ENCODE data around the gene SDK1.

Gene SDK1

DNA sequence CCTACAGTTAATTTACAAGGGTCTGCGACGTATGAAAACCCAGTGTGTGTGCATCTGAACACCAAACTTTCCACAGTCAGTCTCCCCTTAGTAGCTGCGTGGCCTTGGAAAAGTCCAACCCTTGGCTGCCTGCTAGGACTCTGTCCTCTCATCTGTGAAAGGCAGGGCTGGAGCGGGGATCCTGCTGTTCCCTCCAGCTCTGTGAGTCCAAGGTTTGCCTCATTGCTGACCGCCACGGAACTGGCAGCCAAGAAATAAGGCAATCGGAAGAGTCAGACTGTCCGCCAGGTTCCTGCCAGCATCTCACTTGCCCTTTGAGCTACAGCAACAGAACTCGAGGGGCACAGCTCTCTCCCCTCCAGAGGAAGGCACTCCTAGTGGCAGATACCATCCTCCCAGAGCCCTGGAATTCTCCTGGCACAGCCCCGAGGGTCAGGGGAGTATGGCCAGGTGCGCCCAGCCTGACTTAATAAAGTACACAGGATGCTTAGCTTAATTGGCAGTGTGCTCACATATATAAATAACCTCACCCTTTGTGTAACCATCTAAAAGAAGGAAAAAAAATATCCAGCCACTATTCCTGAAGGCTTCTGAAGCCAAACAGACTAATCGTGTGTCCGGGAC, 851.0 kb downstream of the SDK1 start:
- TF ChIP-seq, protein P1, sequence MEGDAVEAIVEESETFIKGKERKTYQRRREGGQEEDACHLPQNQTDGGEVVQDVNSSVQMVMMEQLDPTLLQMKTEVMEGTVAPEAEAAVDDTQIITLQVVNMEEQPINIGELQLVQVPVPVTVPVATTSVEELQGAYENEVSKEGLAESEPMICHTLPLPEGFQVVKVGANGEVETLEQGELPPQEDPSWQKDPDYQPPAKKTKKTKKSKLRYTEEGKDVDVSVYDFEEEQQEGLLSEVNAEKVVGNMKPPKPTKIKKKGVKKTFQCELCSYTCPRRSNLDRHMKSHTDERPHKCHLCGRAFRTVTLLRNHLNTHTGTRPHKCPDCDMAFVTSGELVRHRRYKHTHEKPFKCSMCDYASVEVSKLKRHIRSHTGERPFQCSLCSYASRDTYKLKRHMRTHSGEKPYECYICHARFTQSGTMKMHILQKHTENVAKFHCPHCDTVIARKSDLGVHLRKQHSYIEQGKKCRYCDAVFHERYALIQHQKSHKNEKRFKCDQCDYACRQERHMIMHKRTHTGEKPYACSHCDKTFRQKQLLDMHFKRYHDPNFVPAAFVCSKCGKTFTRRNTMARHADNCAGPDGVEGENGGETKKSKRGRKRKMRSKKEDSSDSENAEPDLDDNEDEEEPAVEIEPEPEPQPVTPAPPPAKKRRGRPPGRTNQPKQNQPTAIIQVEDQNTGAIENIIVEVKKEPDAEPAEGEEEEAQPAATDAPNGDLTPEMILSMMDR (IDR thresholded peaks at IDR 0.05; ENCODE audit: insufficient read depth, low read depth, low read length, missing control alignments) = no peak
- H3K4me3 ChIP-seq (ENCODE audit: low read depth, low read length) = no peak overlapping the region
- DNase-seq (ENCODE audit: low read depth) = no peak

DNA sequence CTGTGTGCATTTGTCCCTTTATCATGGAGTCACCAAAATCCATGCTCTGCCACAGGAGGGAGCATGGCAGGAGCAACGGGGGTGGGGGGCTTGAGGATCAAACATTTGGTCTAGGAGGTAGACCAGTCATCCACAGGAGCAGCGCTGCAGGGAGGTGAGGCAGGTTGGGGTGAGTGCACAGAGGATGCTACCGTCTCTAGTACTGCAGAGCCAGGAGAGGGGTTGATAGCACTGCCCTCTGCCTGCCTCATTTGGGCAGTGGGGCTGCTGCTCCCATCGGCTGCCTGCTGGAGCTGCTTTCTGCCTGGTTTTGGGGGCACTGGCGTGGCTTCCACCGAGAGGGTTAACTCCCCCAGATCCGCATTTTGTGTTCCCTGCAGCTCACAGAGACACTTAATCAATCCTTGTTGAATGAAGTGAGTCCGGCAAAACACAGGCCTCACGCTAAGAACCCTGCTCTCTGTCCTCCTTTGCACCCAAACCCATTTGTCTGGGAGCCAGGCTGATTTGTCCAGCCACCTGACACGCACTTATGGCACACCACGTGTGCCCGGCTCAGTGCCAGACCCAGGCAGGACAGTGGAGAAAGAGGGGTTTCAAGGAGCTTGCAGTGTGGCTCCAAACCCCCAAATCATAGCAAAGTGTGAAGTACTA, 854.0 kb downstream of the SDK1 start:
- no peak overlapping the region for H3K4me3 ChIP-seq (ENCODE audit: low read depth, low read length)
- DNase-seq (ENCODE audit: low read depth) = no peak
- TF ChIP-seq, protein P1 (IDR thresholded peaks at IDR 0.05; ENCODE audit: insufficient read depth, low read depth, low read length, missing control alignments) = no peak

DNA sequence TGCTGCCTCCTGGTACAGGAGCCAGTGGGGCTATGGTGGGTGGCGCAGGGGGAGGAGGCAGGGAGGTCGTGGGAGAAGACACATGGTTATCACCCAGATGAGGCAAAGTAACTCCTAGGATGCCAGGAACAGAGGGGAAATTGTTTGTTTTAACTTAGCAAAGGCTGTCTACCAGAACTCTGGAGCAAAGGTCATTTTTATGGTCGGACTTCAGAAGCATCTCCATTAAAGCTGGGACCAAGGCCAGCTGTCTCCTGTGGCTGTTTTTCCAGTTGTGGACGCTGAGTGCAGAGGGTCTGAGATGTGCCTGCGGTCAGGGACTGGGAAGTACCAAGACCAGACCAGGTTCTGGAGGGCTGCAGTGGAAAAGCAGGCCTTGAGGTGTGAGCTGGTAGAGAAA, 855.1 kb downstream of the SDK1 start:
- DNase-seq (ENCODE audit: low read depth) = no peak
- TF ChIP-seq, protein P1 (IDR thresholded peaks at IDR 0.05; ENCODE audit: insufficient read depth, low read depth, low read length, missing control alignments) = no peak
- H3K4me3 ChIP-seq (ENCODE audit: low read depth, low read length) = no peak overlapping the region

DNA sequence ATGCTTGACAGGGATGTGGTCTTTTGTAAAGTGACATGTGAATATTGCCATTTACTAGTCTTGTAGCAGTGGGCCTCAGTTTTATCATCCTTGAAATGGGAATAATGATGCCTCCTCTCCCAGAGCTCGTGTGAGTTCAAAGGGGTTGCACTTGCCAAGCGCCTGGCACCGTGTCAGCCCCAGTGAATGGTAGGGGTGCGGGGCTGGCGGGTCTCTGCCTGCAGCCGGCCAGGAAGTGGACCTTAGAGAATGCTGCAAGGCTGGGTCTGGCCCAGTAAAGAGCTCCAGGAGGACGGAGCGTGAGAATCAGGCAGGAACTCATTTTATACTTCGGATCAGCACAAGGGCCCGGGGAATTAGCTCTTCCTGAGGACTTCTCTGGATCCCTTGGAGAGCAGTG, 856.6 kb downstream of the SDK1 start:
- TF ChIP-seq, protein P1 (IDR thresholded peaks at IDR 0.05; ENCODE audit: insufficient read depth, low read depth, low read length, missing control alignments) = no peak
- no peak for DNase-seq (ENCODE audit: low read depth)
- H3K4me3 ChIP-seq (ENCODE audit: low read depth, low read length) = no peak overlapping the region

DNA sequence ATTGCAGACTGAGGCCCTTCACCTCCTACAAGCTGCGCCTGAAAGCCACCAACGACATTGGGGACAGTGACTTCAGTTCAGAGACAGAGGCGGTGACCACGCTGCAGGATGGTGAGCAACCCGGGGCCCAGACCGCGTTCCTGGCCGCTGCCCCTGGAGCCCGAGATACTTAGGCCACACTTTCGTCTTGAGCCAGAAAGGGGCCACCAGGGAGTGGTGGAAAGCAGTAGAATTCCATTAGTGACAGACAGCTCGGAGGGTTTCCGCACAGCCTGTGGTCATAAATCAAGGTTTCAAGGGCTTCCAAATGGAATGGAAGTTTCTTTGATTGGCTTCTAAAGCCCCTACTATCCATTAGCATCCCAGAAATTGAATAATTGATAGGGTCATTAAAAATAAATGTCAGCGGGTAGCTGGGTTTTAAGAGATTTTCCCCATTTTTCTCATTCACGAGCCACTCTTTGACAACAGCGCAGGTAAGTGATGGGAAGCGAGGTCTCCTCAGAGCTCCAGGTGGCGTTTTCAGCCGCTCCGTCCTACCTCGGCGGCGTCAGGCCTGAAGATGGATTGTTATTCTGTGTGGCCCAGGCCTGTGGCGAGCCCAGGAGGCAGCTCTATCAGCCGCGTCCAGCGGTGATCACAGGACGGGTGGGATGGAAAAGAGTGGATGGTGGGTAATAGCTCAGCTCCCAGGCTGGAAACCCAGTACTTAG, 857.5 kb downstream of the SDK1 start:
- no peak overlapping the region for H3K4me3 ChIP-seq (ENCODE audit: low read depth, low read length)
- TF ChIP-seq, protein P1 (IDR thresholded peaks at IDR 0.05; ENCODE audit: insufficient read depth, low read depth, low read length, missing control alignments) = no peak
- no peak for DNase-seq (ENCODE audit: low read depth)

DNA sequence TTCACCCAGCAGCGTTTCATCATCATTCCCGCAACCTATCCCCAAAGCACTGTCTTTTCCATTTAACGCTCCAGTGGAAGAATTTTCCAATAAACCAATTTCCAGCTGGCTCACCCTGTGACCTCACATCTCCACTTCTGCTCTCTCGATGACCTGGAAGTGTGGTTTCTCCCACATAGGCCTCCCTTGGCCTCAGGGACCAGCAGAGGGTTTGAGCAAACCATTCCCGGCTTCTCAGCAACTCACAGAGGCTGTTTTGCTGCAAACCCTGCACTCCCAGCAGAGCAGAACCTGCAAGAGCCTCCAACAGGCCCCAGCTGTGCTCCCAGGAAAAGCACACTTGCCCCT, 858.1 kb downstream of the SDK1 start:
- TF ChIP-seq, protein P1 (IDR thresholded peaks at IDR 0.05; ENCODE audit: insufficient read depth, low read depth, low read length, missing control alignments) = no peak
- no peak overlapping the region for H3K4me3 ChIP-seq (ENCODE audit: low read depth, low read length)
- DNase-seq (ENCODE audit: low read depth) = no peak
